NCI-H187 treated with DMSO at 0.1 percent for 48 hours (cell line): ENCODE measurements around the gene AOAH.

ENCODE experiments used
- DNase-seq: peaks from one replicate; lab custom pipeline; 2025; lab: John Stamatoyannopoulos, UW

The AOAH gene

GRCh38 chr7:36723951-36724664 is at the start of gene AOAH:
Gene AOAH, minus strand, starts transcription at chr7:36724494. Its CDS starts 346 bp downstream, at chr7:36724148.
- DNase-seq = no peak

GRCh38 chr7:36766451-36766850 is 42.2 kb upstream of the AOAH start:
- DNase-seq = no peak

GRCh38 chr7:36765605-36766004 is 41.3 kb upstream of the AOAH start:
- no peak for DNase-seq

- no peak for DNase-seq
Observed at GRCh38 chr7:36764929-36765328, 40.6 kb upstream of the AOAH start.

- no peak for DNase-seq
Observed at GRCh38 chr7:36763132-36763816, 39.0 kb upstream of the AOAH start.

- DNase-seq = no peak
Observed at GRCh38 chr7:36762394-36762793, 38.1 kb upstream of the AOAH start.

- no peak for DNase-seq
Observed at GRCh38 chr7:36761835-36762234, 37.5 kb upstream of the AOAH start.

GRCh38 chr7:36760856-36761762 is 36.8 kb upstream of the AOAH start:
- DNase-seq = no peak

GRCh38 chr7:36758879-36759278 is 34.6 kb upstream of the AOAH start:
- no peak for DNase-seq

- DNase-seq = no peak
Observed at GRCh38 chr7:36755484-36755883, 31.2 kb upstream of the AOAH start.

GRCh38 chr7:36752026-36752711 is 27.9 kb upstream of the AOAH start:
- DNase-seq = no peak

GRCh38 chr7:36750451-36750850 is 26.2 kb upstream of the AOAH start:
- DNase-seq = no peak

- no peak for DNase-seq
Observed at GRCh38 chr7:36749282-36749960, 25.1 kb upstream of the AOAH start.

- DNase-seq = no peak
Observed at GRCh38 chr7:36748017-36748487, 23.8 kb upstream of the AOAH start.

GRCh38 chr7:36747280-36748016 is 23.2 kb upstream of the AOAH start:
- no peak for DNase-seq

- DNase-seq = no peak
Observed at GRCh38 chr7:36746347-36746746, 22.1 kb upstream of the AOAH start.

- no peak for DNase-seq
Observed at GRCh38 chr7:36742911-36743775, 18.8 kb upstream of the AOAH start.

GRCh38 chr7:36741866-36742265 is 17.6 kb upstream of the AOAH start:
- no peak for DNase-seq

- no peak for DNase-seq
Observed at GRCh38 chr7:36739351-36739750, 15.1 kb upstream of the AOAH start.

- no peak for DNase-seq
Observed at GRCh38 chr7:36736899-36737211, 12.6 kb upstream of the AOAH start.
